HL-60/S4 (cell line): ENCODE data around the gene THBS4.

Experiments used
- in situ Hi-C: fragments of 300-500 bp; cut with MboI; formaldehyde crosslinking; loops from 2 replicates; pipeline ENCODE4 v1.14.3; 2022; ENCODE audit warnings: low sequenced_read_pairs

Gene THBS4

DNA sequence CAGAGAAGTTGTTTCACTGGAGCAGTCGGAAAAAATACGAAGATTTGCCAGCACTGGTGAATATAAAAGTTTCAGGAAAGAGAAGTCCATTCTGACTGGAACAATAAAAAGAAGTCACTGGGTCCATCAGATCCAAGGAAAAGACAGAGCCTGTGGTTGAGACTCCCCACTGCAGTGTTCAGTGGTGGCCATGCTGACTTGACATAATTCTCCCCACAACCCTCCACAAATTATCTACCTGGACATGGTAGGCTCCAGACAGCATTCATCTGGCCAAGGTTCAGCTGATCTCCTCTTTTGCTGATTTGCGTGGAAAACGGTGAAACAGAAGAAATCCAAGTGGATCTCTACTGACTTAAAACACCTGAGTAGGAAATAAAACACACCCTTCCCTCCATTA is 8.0 kb downstream of the THBS4 start:
- in situ Hi-C loops: no loop called here

DNA sequence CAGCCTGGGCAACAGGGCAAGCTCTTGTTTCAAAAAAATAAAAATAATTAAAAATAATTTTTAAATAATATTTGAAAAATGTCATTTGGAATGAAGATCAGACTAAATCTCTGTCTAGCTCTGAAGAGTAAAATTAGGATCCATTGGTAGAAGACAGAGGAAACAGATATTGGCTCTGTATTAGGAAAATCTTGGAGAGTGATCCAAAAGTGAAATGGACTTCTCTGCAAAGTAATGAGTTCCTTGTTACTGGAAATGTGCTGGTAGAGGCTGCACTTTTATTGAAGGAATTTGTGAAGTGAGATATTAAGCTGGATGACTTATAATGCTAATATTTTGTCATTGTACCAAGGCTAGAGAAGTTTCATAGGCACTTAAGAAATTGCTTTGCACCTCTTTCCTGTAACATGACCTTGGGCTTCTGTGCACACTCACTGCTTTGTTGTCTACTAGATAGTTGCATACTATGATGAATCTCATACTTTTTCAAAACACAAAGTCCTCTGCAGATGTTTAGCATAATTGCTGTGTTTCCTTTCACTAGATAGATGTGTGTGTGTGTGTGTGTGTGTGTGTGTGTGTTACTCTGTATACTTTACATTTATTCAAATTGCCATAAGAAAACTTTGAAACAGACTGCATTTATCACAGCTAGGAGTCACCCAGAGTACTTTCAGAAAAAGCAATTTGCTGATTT is 13.1 kb downstream of the THBS4 start:
- in situ Hi-C loops: no loop called here

DNA sequence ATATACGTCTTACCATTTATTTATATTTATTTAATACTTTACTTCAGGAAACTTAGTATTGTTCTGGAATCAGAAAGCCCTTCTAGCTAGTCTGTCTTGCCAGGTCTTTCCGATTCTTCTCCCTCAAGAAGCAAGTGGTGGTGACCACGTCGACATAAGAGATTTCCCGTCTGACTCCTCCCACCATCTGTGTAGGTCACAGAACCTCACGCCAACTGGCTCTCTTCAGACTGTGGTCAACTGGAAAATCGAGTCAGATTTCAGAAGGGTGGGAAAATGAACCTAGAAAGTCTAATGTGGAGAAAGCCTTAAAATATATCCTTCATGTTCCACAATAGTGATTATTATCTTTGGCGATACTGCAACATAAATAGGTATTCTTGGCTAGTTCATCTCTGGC is 17.3 kb downstream of the THBS4 start:
- in situ Hi-C loops: no loop called here

DNA sequence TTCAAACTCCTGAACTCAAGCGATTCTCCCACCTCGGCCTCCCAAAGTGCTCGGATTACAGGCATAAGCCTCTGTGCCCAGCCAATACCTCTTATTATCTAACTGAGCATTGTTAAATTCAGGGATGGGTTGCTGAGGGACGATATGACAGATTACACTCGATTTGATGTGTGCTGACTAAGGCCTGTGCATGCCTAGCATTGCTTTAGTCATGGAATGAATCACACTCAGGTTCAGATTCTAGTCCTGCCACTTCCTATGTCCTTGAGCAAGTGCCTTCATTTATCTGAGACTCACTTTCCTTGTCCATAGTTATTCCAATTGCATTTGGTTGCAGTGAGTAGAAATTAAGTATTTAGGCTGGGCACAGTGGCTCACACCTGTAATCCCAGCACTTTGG is 19.5 kb downstream of the THBS4 start:
- in situ Hi-C loops: no loop called here

DNA sequence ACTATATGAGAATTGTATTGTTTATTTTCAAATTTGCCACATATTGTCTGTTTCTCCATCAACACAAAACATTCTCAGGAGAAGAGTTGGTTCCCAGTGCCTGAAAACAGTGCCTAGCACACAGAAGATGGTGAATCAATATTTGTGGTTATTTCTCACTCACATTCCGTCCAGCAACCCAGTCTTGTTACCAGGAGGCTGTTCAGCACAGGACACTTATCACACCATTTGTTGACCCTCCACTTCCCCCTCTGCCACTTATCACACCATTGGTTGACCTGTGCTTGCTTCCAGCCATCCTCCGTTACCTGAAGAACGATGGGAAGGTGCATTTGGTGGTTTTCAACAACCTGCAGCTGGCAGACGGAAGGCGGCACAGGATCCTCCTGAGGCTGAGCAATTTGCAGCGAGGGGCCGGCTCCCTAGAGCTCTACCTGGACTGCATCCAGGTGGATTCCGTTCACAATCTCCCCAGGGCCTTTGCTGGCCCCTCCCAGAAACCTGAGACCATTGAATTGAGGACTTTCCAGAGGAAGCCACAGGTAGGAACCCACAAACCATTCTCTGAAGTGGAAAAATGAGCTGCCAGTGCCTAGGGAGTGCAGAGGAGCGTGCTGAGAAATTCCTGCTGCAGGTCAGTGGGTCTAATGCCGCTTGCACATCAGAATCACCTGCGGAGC is 20.5 kb downstream of the THBS4 start:
- in situ Hi-C loops: no loop called here

DNA sequence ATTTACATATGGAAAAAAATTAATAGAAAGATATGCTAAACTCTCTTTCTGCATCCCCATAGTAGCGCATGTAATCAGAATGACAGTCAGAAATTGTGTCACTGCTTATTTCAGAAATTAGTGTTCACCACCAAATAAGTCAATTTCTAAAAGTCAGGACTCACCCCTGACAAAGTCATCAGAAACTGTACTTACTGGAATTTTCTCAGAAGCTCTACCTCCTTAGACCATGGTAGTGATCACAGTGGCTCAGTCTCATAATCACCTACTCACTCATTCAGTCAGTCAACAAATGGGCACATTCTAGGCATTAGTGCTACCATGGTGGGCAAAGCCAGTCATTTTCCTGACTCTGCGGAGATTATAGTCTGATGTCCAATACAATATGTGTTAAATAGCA is 22.0 kb downstream of the THBS4 start:
- in situ Hi-C loops: no loop called here

DNA sequence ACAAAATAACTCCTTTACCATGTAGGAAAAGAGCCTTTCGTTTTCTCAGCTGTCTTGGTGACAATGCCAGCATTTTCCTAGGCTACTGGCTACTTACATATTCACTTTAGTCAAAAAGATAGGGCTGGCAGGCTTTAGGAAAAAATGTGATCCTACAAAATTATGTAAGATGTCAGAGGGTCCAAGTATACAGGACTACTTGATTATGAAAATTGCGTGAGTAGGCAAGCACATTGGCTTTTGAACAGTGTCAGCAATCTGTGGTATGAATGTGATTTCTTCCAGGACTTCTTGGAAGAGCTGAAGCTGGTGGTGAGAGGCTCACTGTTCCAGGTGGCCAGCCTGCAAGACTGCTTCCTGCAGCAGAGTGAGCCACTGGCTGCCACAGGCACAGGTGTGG is 22.8 kb downstream of the THBS4 start:
- in situ Hi-C loops: no loop called here

DNA sequence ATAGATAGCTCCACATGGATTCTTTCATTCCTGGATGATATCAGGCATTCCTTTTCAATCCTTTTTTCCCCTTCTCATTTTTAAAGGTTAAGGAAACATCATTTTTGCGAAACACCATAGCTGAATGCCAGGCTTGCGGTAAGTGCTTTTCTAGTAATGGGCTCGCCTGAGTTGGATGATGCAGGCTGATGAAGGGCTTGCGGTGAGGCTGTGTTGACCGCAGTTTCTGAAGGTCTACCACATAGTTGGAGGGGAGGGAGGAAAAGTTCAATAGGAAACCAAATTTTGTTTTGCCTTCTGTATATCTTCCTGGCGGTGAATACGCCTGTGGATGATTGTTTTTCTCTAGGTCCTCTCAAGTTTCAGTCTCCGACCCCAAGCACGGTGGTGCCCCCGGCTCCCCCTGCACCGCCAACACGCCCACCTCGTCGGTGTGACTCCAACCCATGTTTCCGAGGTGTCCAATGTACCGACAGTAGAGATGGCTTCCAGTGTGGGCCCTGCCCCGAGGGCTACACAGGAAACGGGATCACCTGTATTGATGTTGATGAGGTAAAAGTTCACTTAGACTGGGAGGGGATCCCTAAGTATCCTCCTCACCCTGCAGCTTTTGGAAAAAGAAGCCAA is 24.3 kb downstream of the THBS4 start:
- in situ Hi-C loops: no loop called here

DNA sequence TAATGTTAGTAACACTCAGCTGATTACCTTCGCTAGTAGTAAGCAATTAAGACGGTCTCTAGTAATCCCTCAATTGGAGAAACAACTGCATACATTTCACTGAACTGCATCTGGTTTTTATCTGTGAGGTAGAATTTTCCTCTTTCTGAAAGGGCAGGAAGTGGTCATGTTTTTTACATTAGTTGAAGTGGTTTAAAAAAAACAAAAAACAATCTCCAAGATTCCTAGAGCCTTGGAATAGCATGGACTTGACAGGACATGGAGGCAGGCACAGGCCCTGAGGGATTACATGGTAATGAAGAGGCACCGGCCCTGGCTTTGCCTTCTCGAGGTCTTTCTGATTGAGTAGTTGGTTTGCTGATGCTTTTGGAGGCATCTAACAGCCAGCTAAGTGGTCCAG is 25.8 kb downstream of the THBS4 start:
- in situ Hi-C loops: no loop called here

DNA sequence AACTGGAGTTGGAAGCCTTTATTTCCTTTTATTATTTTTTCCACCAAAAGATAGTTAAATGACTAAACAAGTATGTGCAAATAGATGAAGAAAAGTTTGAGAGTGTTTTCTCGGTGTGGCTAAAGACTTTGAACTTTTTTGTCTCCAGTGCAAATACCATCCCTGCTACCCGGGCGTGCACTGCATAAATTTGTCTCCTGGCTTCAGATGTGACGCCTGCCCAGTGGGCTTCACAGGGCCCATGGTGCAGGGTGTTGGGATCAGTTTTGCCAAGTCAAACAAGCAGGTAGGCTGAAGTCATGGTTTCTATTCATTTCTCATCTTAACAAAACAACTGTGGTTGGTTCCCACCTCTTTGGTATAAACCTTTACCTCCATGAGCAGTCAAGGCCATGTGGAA is 26.4 kb downstream of the THBS4 start:
- in situ Hi-C loops: no loop called here

DNA sequence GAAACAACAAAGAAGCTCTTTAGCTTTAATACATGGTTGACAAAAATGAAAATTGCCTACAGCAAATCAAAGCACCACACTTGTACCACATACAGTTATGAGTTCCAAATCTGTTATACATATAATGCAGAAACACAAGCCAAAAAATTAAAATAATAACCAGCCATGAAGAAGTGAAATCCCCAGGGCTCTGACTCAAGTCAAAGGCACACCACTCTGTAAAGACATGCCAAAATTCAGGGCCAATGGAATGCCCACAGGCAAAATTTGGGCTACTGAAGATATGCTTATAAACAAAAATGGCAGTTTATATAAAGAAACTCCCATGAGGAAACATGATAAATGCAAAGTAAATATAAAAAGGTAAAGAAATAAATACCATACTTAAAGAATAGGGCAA is 29.0 kb downstream of the THBS4 start:
- in situ Hi-C loops: no loop called here

DNA sequence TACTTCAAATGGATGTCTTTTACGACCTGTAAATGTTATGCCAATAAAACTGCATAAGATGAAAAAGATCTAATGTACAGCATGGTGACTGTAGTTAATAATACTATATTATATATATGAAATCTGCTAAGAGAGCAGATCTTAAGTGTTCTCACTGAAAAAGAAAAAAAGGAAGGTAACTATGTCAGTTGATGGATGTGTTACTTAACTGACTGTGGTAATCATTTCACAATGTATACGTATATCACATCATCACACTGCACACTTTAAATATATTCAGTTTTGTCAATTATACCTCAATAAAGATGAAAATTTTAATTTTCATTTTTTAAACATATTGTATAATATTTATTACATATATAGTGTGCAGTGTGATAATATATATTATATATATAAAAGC is 31.9 kb downstream of the THBS4 start:
- in situ Hi-C loops: no loop called here

DNA sequence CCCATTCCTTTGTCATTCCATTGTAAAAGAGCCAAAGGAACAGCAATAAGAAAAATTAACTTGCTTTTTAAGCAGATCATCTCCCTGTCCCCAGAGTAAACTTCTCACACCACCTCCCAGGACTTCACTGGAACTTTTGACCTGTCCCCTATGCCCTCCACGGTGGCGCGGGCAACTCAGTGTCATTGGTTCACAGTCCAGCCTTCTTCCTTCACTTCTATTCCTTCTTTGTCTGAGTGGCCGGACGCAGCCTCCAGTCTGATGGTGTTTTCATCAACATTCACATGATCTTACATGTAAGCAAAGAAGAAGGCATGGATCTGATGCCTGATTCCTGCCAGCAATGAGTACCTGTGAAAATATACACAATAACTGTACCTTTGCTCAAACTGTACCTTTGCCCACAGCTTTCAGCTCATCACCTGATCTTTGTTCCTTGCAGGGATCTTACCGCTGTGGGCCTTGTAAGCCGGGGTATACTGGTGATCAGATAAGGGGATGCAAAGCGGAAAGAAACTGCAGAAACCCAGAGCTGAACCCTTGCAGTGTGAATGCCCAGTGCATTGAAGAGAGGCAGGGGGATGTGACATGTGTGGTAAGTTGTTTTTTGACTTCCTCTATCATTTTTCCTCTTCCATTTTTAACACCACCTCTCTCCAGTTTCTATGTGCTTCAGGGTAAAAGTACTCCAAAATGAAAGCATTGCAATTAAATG is 32.5 kb downstream of the THBS4 start:
- in situ Hi-C loops: no loop called here

DNA sequence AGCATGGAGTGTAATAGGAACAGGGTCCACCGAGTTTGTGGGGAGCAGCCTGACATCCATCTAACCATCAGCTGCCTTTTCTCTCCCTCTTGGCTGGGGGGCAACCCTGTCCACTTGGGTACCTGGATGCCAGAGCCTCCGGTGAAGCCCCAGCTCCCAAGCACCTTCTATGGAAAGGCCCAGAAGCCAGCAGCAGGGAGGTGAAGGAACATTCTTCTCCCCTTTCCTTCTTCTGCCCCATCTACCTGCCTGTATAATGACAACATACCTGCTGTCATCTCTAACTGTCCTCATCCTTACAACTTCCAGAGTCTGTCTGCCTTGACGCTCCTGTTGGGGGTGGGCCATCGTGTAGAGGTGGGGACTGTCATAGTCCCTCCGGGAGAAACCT is 33.1 kb downstream of the THBS4 start:
- in situ Hi-C loops: no loop called here

DNA sequence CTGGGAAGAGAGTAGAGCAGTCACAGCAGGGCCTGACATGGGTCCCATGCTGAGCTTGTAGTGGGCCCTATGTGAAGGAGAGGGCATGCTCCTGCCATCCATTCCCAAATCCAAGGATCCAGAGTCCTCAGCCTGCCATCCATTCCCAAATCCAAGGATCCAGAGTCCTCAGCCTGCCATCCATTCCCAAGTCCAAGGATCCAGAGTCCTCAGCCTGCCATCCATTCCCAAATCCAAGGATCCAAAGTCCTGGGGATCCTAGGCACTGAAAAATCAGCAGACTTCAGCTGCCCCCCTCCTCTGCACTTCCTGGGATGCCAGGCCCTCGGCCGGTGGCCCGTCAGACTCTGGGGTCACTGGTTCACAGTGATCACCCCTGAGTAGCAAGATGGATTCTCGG is 33.6 kb downstream of the THBS4 start:
- in situ Hi-C loops: no loop called here

DNA sequence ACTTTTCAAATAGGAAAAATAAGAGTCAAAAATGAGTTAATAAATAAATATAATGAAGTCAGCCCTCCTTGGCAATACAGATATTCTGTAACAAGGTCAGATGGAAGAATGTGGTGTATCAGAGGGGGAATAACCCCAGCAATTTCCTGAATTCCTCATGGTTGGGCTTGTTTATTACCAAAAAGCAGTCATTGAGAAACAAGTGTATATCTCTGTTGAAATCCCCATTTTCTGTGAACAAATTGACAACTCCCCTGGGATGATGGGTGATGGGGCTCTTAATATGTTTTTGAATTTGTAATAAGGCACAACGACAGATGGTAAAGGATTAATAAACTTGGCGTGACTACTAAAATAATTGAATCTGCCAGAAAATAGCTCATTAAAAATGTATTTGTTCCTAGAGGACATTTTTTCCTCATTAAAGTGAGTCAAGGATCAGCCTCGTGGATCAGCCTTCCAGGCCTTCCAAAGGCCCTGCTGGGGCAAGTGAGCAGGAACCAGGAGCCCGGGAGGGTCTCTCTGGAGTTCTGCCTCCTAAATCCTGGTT is 34.2 kb downstream of the THBS4 start:
- in situ Hi-C loops: no loop called here

DNA sequence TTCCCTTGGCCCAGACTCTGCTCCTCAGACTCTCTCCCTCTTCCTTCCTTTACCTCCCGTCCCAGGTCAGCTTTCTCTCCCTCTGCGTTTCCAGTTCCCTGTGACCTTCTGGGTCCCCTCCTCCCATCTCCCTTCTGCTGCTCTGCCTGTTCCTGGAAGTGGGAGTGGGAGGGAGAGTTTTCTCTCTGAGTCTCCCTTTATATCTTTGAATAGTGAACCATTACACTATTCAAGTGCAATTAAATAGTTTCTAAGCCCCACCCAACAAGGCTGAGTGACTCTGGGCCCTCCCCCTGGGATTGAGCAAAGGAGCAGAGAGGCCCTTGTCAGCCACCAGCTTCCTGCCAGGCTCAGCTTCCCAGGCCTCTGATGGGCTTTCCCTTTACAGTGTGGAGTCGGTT is 34.8 kb downstream of the THBS4 start:
- in situ Hi-C loops: no loop called here

DNA sequence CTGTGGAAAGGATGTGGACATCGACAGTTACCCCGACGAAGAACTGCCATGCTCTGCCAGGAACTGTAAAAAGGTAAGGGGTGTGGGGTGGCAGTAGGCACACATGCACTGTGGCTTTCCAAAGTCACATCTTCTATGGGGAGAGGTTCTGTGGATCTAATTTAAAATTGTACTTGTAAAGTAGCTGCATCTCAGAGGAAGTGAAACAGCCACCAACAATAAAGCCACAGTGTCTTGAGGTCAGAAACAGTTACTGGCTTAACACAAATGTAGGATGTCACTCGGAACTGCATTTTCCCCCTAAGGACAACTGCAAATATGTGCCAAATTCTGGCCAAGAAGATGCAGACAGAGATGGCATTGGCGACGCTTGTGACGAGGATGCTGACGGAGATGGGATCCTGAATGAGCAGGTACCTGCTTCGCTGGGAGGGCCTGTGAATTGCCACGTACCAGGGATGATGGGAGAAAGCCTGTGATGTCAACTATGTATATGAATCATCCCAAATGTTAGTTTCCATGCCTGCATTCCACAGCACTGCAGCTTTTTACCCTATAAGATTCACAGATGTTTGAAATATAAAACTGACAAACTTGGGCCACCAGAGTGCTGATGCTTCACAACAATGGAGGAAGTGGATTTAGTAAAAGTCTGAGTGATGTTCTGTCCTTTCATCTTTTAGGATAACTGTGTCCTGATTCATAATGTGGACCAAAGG is 35.3 kb downstream of the THBS4 start:
- in situ Hi-C loops: no loop called here

DNA sequence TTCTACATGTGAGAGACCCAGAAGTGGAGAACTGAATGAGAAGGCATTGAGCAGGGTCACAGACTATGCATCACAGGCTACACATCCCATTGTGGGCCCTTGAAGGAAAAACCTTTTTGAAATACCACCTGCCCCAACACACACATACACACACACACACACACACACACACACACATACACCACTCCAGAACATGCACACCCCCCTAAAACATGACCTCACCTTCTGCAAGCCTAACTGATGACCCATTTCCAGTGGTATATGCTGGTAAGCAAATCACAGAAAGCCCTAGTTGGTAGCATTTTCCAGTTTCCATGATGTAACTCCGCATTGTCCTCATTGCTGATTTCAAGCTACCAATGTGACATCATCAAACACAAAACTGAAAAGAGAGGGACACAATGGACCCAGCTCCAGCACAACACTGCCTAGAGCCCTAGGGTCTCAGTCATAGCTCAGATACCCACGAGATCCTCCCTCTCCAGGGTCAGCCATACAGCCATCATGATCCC is 36.4 kb downstream of the THBS4 start:
- in situ Hi-C loops: no loop called here
